HG03432 (cell line): ENCODE measurements around the gene SOCS7.

ENCODE experiments used
- ATAC-seq: cut with Tn5 transposase; IDR thresholded peaks from one replicate; pipeline ENCODE4 v1.9.1; 2021; ENCODE audit warnings: mild to moderate bottlenecking, moderate library complexity; ENCODE audit not compliant: unreplicated experiment

The SOCS7 gene

GRCh38 chr17:38351412-38352222 is at the start of gene SOCS7:
Gene SOCS7, plus strand, starts transcription at chr17:38351844. Its CDS starts 209 bp downstream, at chr17:38352053.
- peak; percentile 90 for ATAC-seq

- ATAC-seq, result no peak
These were observed 36.1 kb upstream of the SOCS7 start for GRCh38 chr17:38315497-38315896.

GRCh38 chr17:38317081-38317480 is 34.6 kb upstream of the SOCS7 start:
- ATAC-seq, result no peak

GRCh38 chr17:38320482-38320881 is 31.2 kb upstream of the SOCS7 start:
- ATAC-seq, result no peak

GRCh38 chr17:38322156-38322779 is 29.4 kb upstream of the SOCS7 start:
- no peak for ATAC-seq

- no peak for ATAC-seq
These were observed 28.7 kb upstream of the SOCS7 start for GRCh38 chr17:38322897-38323296.

- ATAC-seq, result no peak
These were observed 27.4 kb upstream of the SOCS7 start for GRCh38 chr17:38324141-38324697.

GRCh38 chr17:38324772-38325171 is 26.9 kb upstream of the SOCS7 start:
- no peak for ATAC-seq

- no peak for ATAC-seq
These were observed 26.3 kb upstream of the SOCS7 start for GRCh38 chr17:38325221-38325851.

- ATAC-seq, result no peak
These were observed 24.4 kb upstream of the SOCS7 start for GRCh38 chr17:38326996-38327792.

GRCh38 chr17:38327936-38328335 is 23.7 kb upstream of the SOCS7 start:
- ATAC-seq, result no peak

- ATAC-seq, result no peak
These were observed 23.0 kb upstream of the SOCS7 start for GRCh38 chr17:38328620-38329019.

GRCh38 chr17:38329284-38329683 is 22.4 kb upstream of the SOCS7 start:
- ATAC-seq, result no peak

- ATAC-seq, result no peak
These were observed 21.6 kb upstream of the SOCS7 start for GRCh38 chr17:38329808-38330730.

- ATAC-seq, result no peak
These were observed 20.7 kb upstream of the SOCS7 start for GRCh38 chr17:38330941-38331411.

- ATAC-seq, result no peak
These were observed 18.9 kb upstream of the SOCS7 start for GRCh38 chr17:38332735-38333134.

- ATAC-seq, result no peak
These were observed 17.9 kb upstream of the SOCS7 start for GRCh38 chr17:38333635-38334295.

GRCh38 chr17:38334480-38335364 is 16.9 kb upstream of the SOCS7 start:
- ATAC-seq, result no peak
